GF-D8 (cell line): ENCODE data around the gene IL13.
"Not testable (repeated sequence)": the region's sequence is repeated elsewhere in the genome, so short reads cannot be mapped to it uniquely, and the experiment has no call there.

Experiments used
- DNase-seq: peaks from one replicate; lab custom pipeline; 2025; lab: John Stamatoyannopoulos, UW

The IL13 gene

DNA sequence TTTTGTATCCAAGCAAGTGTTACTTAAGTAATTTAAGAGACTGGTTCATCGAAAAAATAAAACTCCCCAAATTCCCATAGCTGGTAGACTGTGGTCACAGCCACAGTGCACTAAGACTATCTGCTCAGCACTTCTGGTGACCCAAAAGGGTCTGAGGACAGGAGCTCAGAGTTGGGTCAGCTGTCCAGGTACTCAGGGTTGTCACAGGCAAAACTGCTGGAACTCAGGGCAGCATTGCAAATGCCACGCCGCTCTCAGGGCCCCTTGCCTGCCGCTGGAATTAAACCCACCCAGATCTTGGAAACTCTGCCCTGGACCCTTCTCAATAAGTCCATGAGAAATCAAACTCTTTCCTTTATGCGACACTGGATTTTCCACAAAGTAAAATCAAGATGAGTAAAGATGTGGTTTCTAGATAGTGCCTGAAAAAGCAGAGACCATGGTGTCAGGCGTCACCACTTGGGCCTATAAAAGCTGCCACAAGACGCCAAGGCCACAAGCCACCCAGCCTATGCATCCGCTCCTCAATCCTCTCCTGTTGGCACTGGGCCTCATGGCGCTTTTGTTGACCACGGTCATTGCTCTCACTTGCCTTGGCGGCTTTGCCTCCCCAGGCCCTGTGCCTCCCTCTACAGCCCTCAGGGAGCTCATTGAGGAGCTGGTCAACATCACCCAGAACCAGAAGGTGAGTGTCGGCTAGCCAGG, at the start of gene IL13:
IL13 (plus strand) TSS at position 498 of the 705 bp plus-strand sequence; CDS start at position 512, 14 bp downstream.
- DNase-seq, result no peak

GRCh38 chr5:132611965-132612364, 46.0 kb upstream of the IL13 start:
- DNase-seq, result no peak

DNA sequence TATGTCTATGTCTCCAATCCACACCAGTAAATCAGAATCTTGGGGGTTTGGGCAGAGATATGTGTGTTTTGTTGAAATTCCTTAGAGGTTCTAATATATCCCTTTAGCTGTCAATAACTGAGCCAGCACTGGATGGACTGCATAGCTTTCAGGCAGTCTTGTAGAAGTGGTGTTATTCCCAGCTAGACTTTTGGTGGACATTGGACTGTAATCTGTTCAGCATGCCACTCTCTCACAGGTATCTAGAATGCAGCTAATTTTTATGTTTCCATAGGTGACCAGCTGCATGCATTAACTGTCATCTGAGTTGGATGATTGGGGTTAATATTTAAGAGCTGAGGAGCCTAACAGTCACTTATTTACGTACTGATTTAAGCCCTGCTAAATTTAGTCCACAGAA, 45.1 kb upstream of the IL13 start:
- DNase-seq, result no peak

GRCh38 chr5:132621699-132622098, 36.3 kb upstream of the IL13 start:
- DNase-seq, result no peak

DNA sequence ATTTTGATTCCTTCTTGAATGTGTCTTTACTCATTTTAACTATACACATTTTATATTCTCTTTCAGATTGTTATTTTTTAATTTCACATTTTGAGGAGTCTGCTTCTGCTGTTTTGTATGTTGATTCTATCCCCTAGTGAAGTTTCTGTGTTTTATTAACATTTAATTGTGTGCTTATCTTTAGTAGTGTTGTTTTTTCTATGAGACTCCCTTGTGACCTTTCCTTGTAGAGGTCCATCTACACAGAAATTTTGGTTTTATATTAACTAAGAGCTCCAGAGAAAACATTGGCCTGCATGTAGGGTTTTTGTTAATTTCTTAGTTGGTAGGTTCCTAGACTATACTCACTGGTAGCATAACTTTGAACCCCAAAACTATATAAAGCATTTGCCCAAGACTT, 35.4 kb upstream of the IL13 start:
- DNase-seq, result no peak

DNA sequence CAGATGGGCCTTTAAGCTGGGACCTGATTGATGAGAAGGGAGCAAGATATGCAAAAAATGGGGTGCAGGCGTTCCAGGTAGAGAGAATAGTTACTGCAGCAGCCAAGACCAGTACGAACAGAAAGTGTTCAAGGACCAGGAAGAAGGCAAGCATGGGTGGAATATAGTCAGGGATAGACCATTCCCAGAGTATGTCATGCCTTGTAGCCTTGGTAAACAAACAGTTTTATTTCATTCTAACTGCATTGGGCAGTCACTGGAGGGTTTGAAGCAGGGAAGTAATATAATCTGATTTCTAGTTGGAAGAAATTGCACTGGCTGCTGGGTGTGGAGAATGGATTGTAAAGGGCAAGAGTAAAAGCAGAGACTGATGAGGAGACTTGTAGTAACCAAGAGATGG, 30.5 kb upstream of the IL13 start:
- no peak for DNase-seq

- DNase-seq, result no peak
These were observed 29.2 kb upstream of the IL13 start for GRCh38 chr5:132628814-132629213.

DNA sequence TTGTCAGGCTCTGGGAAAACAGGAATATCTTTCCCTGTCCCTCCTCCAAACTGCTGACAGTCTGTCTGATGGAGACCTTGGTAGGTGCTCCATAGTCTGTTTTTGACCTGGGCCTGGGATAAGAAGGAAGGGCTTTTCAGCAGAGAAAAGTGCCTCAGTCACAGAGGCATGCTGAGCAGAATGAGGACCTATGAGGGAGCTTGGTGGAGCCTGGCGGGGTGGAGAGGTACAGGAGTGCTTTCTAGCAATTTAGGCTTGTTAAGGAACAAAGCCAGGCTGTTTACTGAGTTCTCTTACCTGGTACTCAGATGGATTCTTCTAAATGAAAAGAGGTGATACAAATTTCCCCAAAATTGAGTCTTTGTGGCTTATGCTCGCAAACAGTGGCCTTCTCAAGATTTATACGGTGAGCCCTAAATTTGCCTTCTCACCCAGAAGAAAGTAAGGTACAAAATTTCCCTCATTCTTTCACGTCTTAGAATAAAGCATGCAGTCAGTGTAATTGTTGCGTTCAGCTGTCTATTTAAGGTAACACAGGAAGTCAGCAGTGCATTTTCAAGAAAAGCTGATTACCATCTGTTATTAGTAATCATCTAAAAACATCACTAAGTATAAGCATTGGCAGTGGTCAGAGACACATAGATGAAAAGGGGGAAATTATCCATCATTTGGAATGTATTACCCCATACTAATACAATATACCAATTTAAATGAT, 28.6 kb upstream of the IL13 start:
- no peak for DNase-seq

DNA sequence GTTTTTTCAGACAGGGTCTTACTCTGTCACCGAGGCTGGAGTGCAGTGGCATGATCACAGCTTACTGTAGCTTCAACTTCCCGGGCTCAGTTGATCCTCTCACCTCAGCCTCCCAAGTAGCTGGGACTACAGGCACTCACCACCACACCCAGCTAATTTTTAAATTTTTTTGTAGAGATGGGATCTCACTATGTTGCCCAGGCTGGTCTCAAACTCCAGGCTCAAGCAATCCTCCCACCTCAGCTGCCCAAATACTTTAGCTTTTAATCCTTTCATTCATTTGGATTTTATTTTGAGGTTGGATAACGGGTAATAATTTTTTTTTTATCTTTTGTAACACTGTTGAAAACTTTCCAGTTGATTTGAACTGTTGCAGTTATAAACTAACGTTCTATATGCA, 24.4 kb upstream of the IL13 start:
- not testable (repeated sequence) for DNase-seq

GRCh38 chr5:132635873-132636272, 22.1 kb upstream of the IL13 start:
- DNase-seq, result no peak

DNA sequence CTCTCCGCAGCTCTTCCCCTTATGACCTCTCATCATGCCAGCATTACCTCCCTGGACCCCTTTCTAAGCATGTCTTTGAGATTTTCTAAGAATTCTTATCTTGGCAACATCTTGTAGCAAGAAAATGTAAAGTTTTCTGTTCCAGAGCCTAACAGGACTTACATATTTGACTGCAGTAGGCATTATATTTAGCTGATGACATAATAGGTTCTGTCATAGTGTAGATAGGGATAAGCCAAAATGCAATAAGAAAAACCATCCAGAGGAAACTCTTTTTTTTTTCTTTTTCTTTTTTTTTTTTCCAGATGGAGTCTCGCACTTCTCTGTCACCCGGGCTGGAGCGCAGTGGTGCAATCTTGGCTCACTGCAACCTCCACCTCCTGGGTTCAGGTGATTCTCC, 20.7 kb upstream of the IL13 start:
- DNase-seq, result no peak

DNA sequence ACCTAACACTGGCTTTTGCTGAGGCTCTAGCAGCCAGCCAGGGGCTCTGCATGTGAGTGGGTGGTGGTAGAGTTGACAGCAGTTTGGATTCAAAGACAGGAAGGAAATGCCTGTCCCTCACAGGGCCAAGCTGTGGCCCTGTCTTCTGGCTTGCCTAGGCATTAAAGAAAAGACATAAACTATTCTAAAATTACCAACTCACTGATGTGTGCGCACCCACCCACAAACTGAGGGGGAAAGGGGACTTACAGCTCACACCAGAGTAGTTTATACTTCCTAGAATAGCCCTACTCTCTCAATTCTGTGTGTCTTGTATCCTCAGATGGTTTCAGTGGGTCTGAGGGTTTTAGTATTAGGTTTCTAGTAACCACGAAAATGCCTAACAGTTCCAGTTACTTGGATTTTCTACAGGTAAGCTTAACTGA, 18.3 kb upstream of the IL13 start:
- no peak for DNase-seq

DNA sequence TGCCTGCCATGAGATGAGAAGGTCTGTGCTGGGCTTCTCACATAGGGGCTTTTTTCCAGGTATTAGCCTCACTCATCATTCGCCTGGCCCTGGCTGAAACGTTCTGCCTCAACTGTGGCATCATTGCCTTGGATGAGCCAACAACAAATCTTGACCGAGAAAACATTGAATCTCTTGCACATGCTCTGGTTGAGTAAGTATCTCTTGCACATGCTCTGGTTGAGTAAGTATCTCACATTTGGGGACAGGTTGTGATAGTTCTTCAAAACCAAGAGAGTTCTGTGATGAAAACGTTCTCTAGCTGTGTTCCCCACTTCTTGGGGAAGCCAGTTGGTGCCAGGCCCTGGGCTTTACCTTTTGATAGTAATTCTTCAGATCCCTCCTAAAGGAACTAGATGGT, 17.4 kb upstream of the IL13 start:
- DNase-seq, result no peak

DNA sequence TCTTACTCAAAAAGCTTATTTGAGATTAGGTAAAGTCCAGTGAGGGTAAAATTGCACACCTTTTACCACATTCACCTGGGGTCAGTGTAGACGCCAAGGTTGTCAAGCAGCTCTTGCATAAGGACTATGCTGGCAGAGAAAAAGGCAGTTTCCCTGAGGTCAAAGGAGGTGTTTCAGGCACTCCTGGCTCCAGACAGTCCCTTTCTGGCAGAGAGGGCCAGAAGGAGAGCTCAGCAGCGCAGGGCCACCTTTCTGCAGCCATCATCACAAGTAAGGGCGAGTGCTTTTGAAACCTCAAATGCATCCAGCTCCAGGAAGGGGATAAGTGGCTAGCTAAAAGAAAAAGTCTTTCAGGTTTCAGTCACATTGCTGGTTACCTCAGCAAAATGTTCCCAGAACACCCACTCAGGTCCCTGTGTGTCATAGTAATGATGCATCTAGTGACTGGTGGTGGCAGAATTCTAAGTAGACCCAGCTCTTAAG, 16.7 kb upstream of the IL13 start:
- DNase-seq, result no peak

- DNase-seq, result no peak
These were observed 16.1 kb upstream of the IL13 start for GRCh38 chr5:132641841-132642240.

GRCh38 chr5:132644177-132644576, 13.8 kb upstream of the IL13 start:
- no peak for DNase-seq

DNA sequence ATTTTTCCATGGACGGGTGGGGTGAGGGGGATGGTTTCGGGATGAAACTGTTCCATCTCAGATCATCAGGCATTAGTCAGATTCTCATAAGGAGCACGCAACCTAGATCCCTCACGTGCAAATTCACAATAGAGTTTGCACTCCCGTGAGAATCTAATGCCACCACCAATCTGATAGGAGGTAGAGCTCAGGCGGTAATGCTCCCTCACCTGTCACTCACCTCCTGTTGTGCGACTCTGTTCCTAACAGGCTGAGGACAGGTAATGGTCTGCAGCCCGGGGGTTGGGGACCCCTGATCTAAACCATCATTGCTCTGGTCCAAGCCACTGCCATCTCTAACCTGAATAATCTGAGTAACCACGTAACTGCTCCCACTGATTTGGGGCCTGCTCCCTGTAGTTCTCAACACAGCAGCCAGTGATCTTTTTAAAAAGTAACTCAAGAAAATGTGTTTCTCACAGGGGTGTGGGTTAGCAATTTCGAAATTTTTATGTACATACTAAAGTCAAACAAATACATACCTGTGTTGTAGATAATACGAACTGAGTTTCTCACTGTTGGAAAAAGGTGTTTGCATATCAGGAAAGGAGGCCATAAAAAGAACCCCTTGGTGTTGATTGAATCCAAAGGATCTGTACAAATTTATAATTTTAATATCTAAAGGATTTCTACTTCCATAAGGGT, 11.2 kb upstream of the IL13 start:
- no peak for DNase-seq

GRCh38 chr5:132647473-132647872, 10.5 kb upstream of the IL13 start:
- DNase-seq, result no peak

DNA sequence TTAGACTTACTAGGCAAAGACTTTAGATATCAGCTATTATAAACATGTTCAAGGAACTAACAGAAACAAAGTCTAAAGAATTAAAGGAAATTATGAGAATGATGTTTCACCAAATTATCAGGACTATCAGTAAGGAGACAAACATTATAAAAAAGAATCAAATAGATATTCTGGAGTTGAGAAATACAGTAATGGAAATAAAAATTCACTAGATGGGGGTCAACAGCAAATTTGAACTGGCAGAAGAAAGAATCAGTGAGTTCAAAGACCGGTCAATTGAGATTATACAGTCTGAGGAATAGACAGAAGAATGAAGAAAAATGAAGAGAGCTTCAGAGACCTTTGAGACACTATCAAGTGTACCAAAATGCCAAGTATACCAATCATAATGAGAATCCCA, 9.6 kb upstream of the IL13 start:
- DNase-seq, result no peak

- DNase-seq, result no peak
These were observed 6.0 kb upstream of the IL13 start for GRCh38 chr5:132651838-132652469.

- DNase-seq, result no peak
These were observed 4.3 kb upstream of the IL13 start for GRCh38 chr5:132653716-132654115.
